Upper lobe of left lung (tissue), 4 donors: ENCODE measurements around the gene MED25.

Experiments
- EP300 ChIP-seq, 4 donors: sonication (generic); formaldehyde crosslinking; IDR thresholded peaks; one replicate each; pipeline ENCODE4 v1.5.1; 2017; ENCODE audit warnings: antibody characterized with exemption in 4 of 4, control low read depth in 2 of 4
- POLR2A ChIP-seq, 4 donors: fragments of 450-650 bp; IDR thresholded peaks; one replicate each; pipeline ENCODE4 v1.5.1; 2016 to 2017; ENCODE audit warnings: antibody characterized with exemption in 4 of 4, mild to moderate bottlenecking in 2 of 4
- POLR2AphosphoS5 ChIP-seq, 2 donors: sonication (generic); formaldehyde crosslinking; IDR thresholded peaks; one replicate each; pipeline ENCODE4 v1.5.1; 2017; ENCODE audit warnings: antibody characterized with exemption in 2 of 2
- TF ChIP-seq, protein P1 (sequence below), 6 experiments: fragments of 450-650 bp in 4 of 6; fragments of 200-600 bp in 2 of 6; sonication (generic) in 2 of 6; IDR thresholded peaks; one replicate each; pipeline ENCODE4 v1.5.1; 2016 to 2019; ENCODE audit warnings: antibody characterized with exemption in 6 of 6

DNA sequence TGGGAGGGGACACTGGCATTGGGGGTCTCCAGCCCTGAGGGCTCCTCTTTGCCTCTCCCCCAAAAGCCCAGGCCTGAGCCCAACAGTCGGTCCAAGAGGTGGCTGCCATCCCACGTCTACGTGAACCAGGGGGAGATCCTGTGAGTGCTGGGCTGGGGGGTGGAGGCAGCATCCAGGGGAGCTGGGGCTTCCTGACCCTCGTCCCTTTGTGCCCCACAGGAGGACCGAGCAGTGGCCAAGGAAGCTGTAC lies 39.7 kb downstream of the MED25 start:
- no peak for TF ChIP-seq POLR2AphosphoS5 (IDR thresholded peaks at IDR 0.05)
- TF ChIP-seq, protein P1, sequence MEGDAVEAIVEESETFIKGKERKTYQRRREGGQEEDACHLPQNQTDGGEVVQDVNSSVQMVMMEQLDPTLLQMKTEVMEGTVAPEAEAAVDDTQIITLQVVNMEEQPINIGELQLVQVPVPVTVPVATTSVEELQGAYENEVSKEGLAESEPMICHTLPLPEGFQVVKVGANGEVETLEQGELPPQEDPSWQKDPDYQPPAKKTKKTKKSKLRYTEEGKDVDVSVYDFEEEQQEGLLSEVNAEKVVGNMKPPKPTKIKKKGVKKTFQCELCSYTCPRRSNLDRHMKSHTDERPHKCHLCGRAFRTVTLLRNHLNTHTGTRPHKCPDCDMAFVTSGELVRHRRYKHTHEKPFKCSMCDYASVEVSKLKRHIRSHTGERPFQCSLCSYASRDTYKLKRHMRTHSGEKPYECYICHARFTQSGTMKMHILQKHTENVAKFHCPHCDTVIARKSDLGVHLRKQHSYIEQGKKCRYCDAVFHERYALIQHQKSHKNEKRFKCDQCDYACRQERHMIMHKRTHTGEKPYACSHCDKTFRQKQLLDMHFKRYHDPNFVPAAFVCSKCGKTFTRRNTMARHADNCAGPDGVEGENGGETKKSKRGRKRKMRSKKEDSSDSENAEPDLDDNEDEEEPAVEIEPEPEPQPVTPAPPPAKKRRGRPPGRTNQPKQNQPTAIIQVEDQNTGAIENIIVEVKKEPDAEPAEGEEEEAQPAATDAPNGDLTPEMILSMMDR (IDR thresholded peaks at IDR 0.05) = no peak
- TF ChIP-seq EP300 (IDR thresholded peaks at IDR 0.05) = no peak
- no peak for TF ChIP-seq POLR2A (IDR thresholded peaks at IDR 0.05)
